Endothelial cell of umbilical vein (primary cell): Measurements from ENCODE around the gene SH3PXD2A. TPM values are rescaled to one million over a fixed set of nuclear protein-coding genes. Genes with fewer than 3 reads are reported as not detected.

ENCODE experiments used
- BruUV-seq: library from RNA; stranded (reverse); fragments of 400-500 nt; replicated peaks from 2 replicates; lab custom pipeline; 2021; lab: Mats Ljungman, UMichigan
- CTCF ChIA-PET: fragments of 300-600, 350-600 bp; sonication (Branson Sonifier 250); formaldehyde crosslinking; loops from one replicate; lab custom pipeline; 2021; ENCODE audit warnings: antibody characterized with exemption, inconsistent platforms; lab: Charles Lee
- POLR2A ChIA-PET: fragments of 300-600, 350-600 bp; sonication (Branson Sonifier 250); formaldehyde crosslinking; loops from one replicate; lab custom pipeline; 2021; ENCODE audit warnings: antibody characterized with exemption, inconsistent platforms; lab: Charles Lee
- DNase-seq: peaks from one replicate; pipeline ENCODE4 v3.0.0-alpha.2; 2011; ENCODE audit warnings: low read depth, low spot score
- FAIRE-seq: peaks from 2 replicates; lab custom pipeline; 2011; peaks lifted over from hg19 to GRCh38; lab: Jason Lieb, UNC
- H2AFZ ChIP-seq: 2 replicates; pipeline ENCODE4 v1.6.0; 2012; ENCODE audit warnings: low read depth, low read length, control low read depth, inconsistent platforms
- H3K27ac ChIP-seq: 2 replicates; pipeline ENCODE4 v1.5.1; 2011; ENCODE audit warnings: low read depth, mild to moderate bottlenecking, control low read depth, low read length, moderate library complexity; ENCODE audit not compliant: insufficient read depth
- H3K27me3 ChIP-seq, 2 experiments: 2 replicates each; pipeline versions ENCODE4 v1.6.0 to v1.6.1; 2011; ENCODE audit warnings: low read length in 2 of 2, mixed read lengths in 1 of 2; ENCODE audit not compliant: control insufficient read depth in 2 of 2, insufficient read depth in 2 of 2
- H3K36me3 ChIP-seq, 2 experiments: 2 replicates in 1 of 2; 3 replicates in 1 of 2; pipeline ENCODE4 v1.5.1; 2011; ENCODE audit warnings: low read length in 2 of 2, mild to moderate bottlenecking in 1 of 2, moderate library complexity in 1 of 2; ENCODE audit not compliant: control insufficient read depth in 2 of 2, insufficient read depth in 2 of 2; ENCODE audit errors: extremely low read depth in 1 of 2
- H3K4me1 ChIP-seq: 3 replicates; pipeline ENCODE4 v1.5.1; 2011; ENCODE audit warnings: mild to moderate bottlenecking, low read length; ENCODE audit not compliant: control insufficient read depth, insufficient read depth; ENCODE audit errors: extremely low read depth
- H3K4me2 ChIP-seq: 2 replicates; pipeline ENCODE4 v1.6.1; 2011; ENCODE audit warnings: low read length, control low read depth, mixed read lengths; ENCODE audit not compliant: insufficient read depth
- H3K4me3 ChIP-seq, 3 experiments: fragments of 200-600 bp in 1 of 3; sonication (generic), shearing (Covaris generic) in 1 of 3; replicated peaks in 1 of 3; 2 replicates each; pipeline ENCODE4 v1.5.1; 2011 to 2016; ENCODE audit warnings: control low read depth in 3 of 3, low read length in 3 of 3, mild to moderate bottlenecking in 2 of 3, inconsistent platforms in 1 of 3, low read depth in 1 of 3, moderate library complexity in 1 of 3; ENCODE audit not compliant: insufficient read depth in 1 of 3
- H3K79me2 ChIP-seq: 2 replicates; pipeline ENCODE4 v1.6.0; 2012; ENCODE audit warnings: low read length, inconsistent platforms; ENCODE audit not compliant: control insufficient read depth, insufficient read depth
- H3K9ac ChIP-seq: replicated peaks from 2 replicates; pipeline ENCODE3; 2011; ENCODE audit warnings: low read length, control low read depth; ENCODE audit not compliant: insufficient read depth; ENCODE audit errors: extremely low read depth
- H3K9me1 ChIP-seq: replicated peaks from 3 replicates; pipeline ENCODE4 v1.6.0; 2011; ENCODE audit warnings: mild to moderate bottlenecking, low read length; ENCODE audit not compliant: control insufficient read depth, insufficient read depth; ENCODE audit errors: extremely low read depth
- H3K9me3 ChIP-seq: replicated peaks from 2 replicates; pipeline ENCODE4 v1.5.1; 2012; ENCODE audit warnings: low read length, inconsistent platforms; ENCODE audit not compliant: control insufficient read depth, insufficient read depth
- H4K20me1 ChIP-seq: replicated peaks from 2 replicates; pipeline ENCODE3; 2011; ENCODE audit warnings: mild to moderate bottlenecking, low read length; ENCODE audit not compliant: control insufficient read depth, insufficient read depth; ENCODE audit errors: extremely low read depth
- CTCF ChIP-seq, 2 donors: IDR thresholded peaks; 1 replicate in 1 of 2; 2 replicates in 1 of 2; pipeline ENCODE4 v1.5.1; 2011; ENCODE audit warnings: low read length in 2 of 2, mild to moderate bottlenecking in 2 of 2, moderate library complexity in 2 of 2, control low read depth in 1 of 2, inconsistent platforms in 1 of 2, low read depth in 1 of 2; ENCODE audit not compliant: insufficient read depth in 1 of 2; ENCODE audit errors: extremely low read depth in 1 of 2
- EZH2 ChIP-seq: IDR thresholded peaks from 2 replicates; pipeline ENCODE4 v1.6.1; 2012; ENCODE audit warnings: borderline replicate concordance, low read depth, mild to moderate bottlenecking, moderate library complexity, low read length, inconsistent platforms; ENCODE audit not compliant: severe bottlenecking
- FOS ChIP-seq: IDR thresholded peaks from 2 replicates; pipeline ENCODE4 v1.6.1; 2011; ENCODE audit warnings: mild to moderate bottlenecking, low read length, moderate library complexity, borderline replicate concordance; ENCODE audit not compliant: insufficient read depth
- JUN ChIP-seq: IDR thresholded peaks from 2 replicates; pipeline ENCODE4 v1.6.1; 2011; ENCODE audit warnings: borderline replicate concordance, low read depth; ENCODE audit not compliant: insufficient read length, insufficient read depth
- MAX ChIP-seq: IDR thresholded peaks from 2 replicates; pipeline ENCODE4 v1.6.1; 2011; ENCODE audit not compliant: insufficient read depth, insufficient read length
- MYC ChIP-seq: IDR thresholded peaks from one replicate; pipeline ENCODE4 v1.6.1; 2011; ENCODE audit warnings: mild to moderate bottlenecking, low read depth, low read length
- POLR2A ChIP-seq: IDR thresholded peaks from 2 replicates; pipeline ENCODE4 v1.6.1; 2012; ENCODE audit warnings: low read depth, mild to moderate bottlenecking, control low read depth, low read length
- POLR2AphosphoS5 ChIP-seq: IDR thresholded peaks from 2 replicates; pipeline ENCODE4 v1.6.1; 2012; ENCODE audit warnings: low read depth, mild to moderate bottlenecking, control low read depth, low read length, moderate library complexity; ENCODE audit not compliant: insufficient read depth
- dilution Hi-C: fragments of 300-500 bp; cut with MboI; formaldehyde crosslinking; loops from one replicate; pipeline ENCODE4 v1.15.0; 2019; ENCODE audit warnings: low sequenced_read_pairs; ENCODE audit not compliant: extremely low pct_ligation_motif_present
- intact Hi-C: fragments of 100-400 bp; cut with micrococcal nuclease; formaldehyde crosslinking; loops from one replicate; pipeline ENCODE4 v1.10.0; 2022
- polyA plus RNA-seq, 4 experiments: library from polyadenylated mRNA; depleted of rRNA in 3 of 4; stranded (reverse) in 3 of 4; unstranded in 1 of 4; fragments of >200 nt; gene quantifications; 2 replicates each; pipeline versions ENCODE4 v1.2.1 to v1.2.3, GENCODE V29; 2011 to 2012; ENCODE audit warnings: missing spikeins in 1 of 4
- total RNA-seq: library from RNA; stranded (reverse); gene quantifications from 2 replicates; pipeline ENCODE4 v1.2.3, GENCODE V29; 2021

Gene SH3PXD2A
- total and polyA plus RNA-seq, 2 donors (not counting 3 experiments of a cell fraction or from before 2014, with no cell fraction given) = 1.4 to 5.1 TPM

- Histone ChIP-seq H3K9me3 (no peaks in the 10 kb centered on the region), H2AFZ (no peak overlapping the region), H4K20me1 (no peaks in the 10 kb centered on the region), H3K9me1 (no peaks in the 10 kb centered on the region), H3K4me1 (no peaks in the 10 kb centered on the region), H3K27ac (no peak overlapping the region), H3K27me3 (peaks cover 0 to under 1% of the 10 kb centered on the region in 2 experiments), H3K4me2 (no peak overlapping the region), H3K4me3 (no peak overlapping the region), H3K36me3 (no peaks in the 10 kb centered on the region), H3K79me2 (no peaks in the 10 kb centered on the region), H3K9ac (no peak overlapping the region)
- ChIA-PET CTCF (interaction anchor here (0.6 to 2.9 kb wide), 16 partner anchors 9 to 248 kb away, joined by 3 to 14 read pairs (median 4); no protein-coding TSS in a partner anchor), POLR2A (no interaction called here)
- no peak for DNase-seq
- FAIRE-seq = no peak
- BruUV-seq = no TSS peak
- intact Hi-C loops = no loop called here
- no peak for TF ChIP-seq MYC
- TF ChIP-seq FOS = no peak
- TF ChIP-seq CTCF (IDR thresholded peaks at IDR 0.05; ENCODE audit: extremely low read depth in 1 of 2, insufficient read depth in 1 of 2, low read depth in 1 of 2, low read length in 2 of 2) = no peak
- no peak for TF ChIP-seq POLR2AphosphoS5
- no peak for TF ChIP-seq JUN
- TF ChIP-seq EZH2 = no peak
- TF ChIP-seq POLR2A = no peak
- no peak for TF ChIP-seq MAX
- dilution Hi-C loops = no loop called here
Measured at GRCh38 chr10:103564116-103564501, 291.3 kb downstream of the SH3PXD2A start.
